ENCODE results near the gene PANX1. TPM values are rescaled to one million over a fixed set of nuclear protein-coding genes. Genes with fewer than 3 reads are reported as not detected.

PANX1 gene
- total RNA-seq, 1 donor: 92.4 TPM

DNA sequence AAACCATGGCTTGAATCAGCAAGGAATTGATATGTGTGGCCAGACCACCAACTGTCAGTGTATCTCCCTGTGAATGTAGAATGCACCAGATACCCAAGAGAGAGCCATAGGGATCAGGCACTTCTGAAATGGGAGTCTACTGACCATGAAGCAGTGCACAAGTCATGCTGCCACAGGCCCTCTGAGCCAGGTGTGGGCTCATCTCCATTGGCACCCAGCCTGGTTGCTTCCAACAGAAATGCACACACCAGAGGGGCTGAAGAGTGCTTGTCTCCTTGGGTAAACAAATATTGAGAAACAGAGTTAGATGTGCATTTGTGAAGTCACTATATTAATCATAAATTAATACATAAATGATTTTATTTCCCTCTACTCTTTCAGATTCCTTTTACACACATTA is 28.4 kb upstream of the PANX1 start:
- H3K4me3 ChIP-seq (ENCODE audit: low read depth, low read length): no peak overlapping the region
- TF ChIP-seq, protein P1, sequence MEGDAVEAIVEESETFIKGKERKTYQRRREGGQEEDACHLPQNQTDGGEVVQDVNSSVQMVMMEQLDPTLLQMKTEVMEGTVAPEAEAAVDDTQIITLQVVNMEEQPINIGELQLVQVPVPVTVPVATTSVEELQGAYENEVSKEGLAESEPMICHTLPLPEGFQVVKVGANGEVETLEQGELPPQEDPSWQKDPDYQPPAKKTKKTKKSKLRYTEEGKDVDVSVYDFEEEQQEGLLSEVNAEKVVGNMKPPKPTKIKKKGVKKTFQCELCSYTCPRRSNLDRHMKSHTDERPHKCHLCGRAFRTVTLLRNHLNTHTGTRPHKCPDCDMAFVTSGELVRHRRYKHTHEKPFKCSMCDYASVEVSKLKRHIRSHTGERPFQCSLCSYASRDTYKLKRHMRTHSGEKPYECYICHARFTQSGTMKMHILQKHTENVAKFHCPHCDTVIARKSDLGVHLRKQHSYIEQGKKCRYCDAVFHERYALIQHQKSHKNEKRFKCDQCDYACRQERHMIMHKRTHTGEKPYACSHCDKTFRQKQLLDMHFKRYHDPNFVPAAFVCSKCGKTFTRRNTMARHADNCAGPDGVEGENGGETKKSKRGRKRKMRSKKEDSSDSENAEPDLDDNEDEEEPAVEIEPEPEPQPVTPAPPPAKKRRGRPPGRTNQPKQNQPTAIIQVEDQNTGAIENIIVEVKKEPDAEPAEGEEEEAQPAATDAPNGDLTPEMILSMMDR (IDR thresholded peaks at IDR 0.05; ENCODE audit: insufficient read depth, low read depth, low read length): no peak
- no peak for DNase-seq (ENCODE audit: low read depth)

DNA sequence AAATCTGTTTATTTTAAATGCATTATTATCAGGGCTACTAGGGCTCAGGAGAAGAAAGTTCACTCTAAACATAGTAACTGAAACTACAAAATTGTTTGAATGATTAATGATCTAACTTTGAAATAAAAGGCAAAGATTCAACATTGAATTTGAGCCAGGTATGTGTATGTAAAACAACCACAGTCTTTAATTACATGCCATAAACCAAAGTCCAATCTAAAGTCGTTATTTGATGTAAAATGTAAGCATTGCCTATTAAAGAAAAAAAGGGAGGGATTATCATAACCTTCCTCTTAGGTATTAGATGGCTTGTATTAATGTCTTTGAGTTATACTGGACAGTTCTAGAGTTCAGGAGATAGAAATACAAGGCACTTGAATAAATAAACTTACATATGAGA is 25.2 kb upstream of the PANX1 start:
- no peak overlapping the region for H3K4me3 ChIP-seq (ENCODE audit: low read depth, low read length)
- no peak for DNase-seq (ENCODE audit: low read depth)
- TF ChIP-seq, protein P1 (IDR thresholded peaks at IDR 0.05; ENCODE audit: insufficient read depth, low read depth, low read length): no peak

DNA sequence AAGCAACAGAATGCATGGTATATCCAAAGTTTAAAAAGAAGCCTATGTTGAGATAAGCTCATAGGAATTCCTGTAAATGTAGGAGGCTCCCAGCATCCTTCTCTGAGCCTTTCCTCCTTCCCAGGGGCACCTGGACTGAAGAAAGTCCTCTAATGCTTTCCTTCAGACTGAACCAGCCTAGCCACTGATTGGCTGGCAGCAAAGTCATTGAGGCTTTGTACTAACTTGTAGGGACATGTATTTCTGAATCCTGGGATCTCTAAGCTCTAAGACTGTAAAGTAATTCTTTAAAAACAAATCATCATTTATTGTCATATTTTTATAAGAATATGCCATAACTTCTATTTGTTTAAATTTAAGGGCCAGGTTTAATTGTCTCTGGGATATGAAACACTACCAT is 23.9 kb upstream of the PANX1 start:
- TF ChIP-seq, protein P1 (IDR thresholded peaks at IDR 0.05; ENCODE audit: insufficient read depth, low read depth, low read length): no peak
- no peak for DNase-seq (ENCODE audit: low read depth)
- no peak overlapping the region for H3K4me3 ChIP-seq (ENCODE audit: low read depth, low read length)

DNA sequence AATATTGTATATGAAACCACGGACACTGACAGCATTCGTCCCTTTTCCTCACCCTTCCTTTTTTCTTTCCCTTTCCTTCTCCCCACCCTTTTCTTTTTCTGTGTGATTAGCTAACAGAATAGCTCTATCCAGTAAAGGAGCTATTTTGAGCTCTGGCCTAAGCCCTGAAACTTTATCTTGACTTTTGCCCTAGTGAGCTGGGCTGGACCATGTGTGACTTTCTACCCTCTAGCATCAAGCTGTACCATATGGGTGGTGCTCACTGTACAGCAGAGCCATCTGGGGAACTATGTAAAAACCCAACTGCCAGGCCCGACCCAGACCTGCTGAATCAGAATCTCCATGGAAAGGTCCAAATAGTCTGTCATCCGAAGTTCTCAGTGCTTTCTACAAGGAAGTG is 21.9 kb upstream of the PANX1 start:
- TF ChIP-seq, protein P1 (IDR thresholded peaks at IDR 0.05; ENCODE audit: insufficient read depth, low read depth, low read length): no peak
- DNase-seq (ENCODE audit: low read depth): no peak
- no peak overlapping the region for H3K4me3 ChIP-seq (ENCODE audit: low read depth, low read length)

DNA sequence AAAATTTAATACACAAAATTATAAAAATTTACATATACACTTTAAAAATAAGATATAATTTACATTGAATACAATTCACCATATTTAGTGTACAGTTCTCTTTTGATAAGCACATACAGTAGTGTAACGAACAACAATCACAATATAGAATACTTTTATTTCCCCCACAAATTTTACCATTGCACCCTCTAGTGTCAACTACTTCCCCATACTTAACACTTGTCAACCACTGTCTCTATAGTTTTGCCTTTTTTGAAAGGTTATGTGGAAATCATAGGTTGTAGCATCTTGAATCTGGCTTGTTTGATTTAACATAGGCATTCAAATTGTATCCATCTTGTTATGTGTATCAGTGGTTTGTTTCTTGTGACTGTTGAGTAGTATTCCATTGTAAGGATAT is 21.3 kb upstream of the PANX1 start:
- no peak for DNase-seq (ENCODE audit: low read depth)
- TF ChIP-seq, protein P1 (IDR thresholded peaks at IDR 0.05; ENCODE audit: insufficient read depth, low read depth, low read length): no peak
- no peak overlapping the region for H3K4me3 ChIP-seq (ENCODE audit: low read depth, low read length)

DNA sequence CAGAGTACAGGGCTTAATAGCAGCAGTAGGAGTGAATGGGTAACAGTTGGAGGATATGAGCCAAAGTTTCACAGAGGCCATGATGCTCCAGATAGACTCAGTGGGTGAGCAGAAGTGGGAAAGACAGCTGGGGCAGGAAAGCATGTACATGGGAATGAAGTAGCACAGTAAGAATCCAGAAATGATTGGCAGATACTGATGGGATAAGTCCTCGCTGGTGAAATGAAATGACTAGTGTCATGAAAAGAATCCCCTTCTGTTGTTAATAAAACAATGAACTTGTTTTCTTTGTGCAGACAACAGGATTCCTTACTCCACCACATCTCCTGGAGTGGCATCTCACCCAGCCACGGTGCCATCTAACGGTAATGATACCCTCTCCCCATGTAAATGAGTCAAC is 17.4 kb upstream of the PANX1 start:
- TF ChIP-seq, protein P1 (IDR thresholded peaks at IDR 0.05; ENCODE audit: insufficient read depth, low read depth, low read length): no peak
- H3K4me3 ChIP-seq (ENCODE audit: low read depth, low read length): no peak overlapping the region
- no peak for DNase-seq (ENCODE audit: low read depth)

DNA sequence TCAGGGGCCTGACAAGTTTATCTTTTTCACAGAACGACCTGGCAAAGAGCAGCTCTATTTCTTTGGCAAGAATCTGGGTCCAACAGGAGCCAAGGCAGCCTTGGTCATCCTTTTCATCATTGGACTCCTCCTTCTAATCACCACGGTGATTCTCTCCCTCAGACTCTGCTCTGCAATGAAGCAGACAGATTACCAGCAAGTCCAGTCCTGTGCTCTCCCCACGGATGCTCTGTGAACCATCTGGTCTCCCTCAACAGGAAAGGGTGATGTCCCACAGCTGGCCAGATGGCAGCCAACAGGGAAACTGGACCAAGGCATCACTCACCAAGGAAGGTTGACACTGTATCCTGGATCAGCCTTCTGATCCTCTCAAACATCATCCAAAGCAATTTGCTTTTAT is 17.0 kb upstream of the PANX1 start:
- H3K4me3 ChIP-seq (ENCODE audit: low read depth, low read length): no peak overlapping the region
- DNase-seq (ENCODE audit: low read depth): no peak
- TF ChIP-seq, protein P1 (IDR thresholded peaks at IDR 0.05; ENCODE audit: insufficient read depth, low read depth, low read length): no peak

All from fibroblast of villous mesenchyme (primary cell).